HG03025 (cell line): ENCODE data around the gene SLC16A13.
"Not testable (repeated sequence)": the region's sequence is repeated elsewhere in the genome, so short reads cannot be mapped to it uniquely, and the experiment has no call there.

Source experiments
- ATAC-seq: cut with Tn5 transposase; IDR thresholded peaks from one replicate; pipeline ENCODE4 v1.9.1; 2021; ENCODE audit warnings: mild to moderate bottlenecking, moderate library complexity; ENCODE audit not compliant: unreplicated experiment, low FRiP score

SLC16A13 gene

GRCh38 chr17:7027335-7027734 lies 8.5 kb upstream of the SLC16A13 start:
- ATAC-seq: no peak

GRCh38 chr17:7029096-7029495 lies 6.7 kb upstream of the SLC16A13 start:
- ATAC-seq: no peak

- no peak for ATAC-seq
Observed at GRCh38 chr17:7029659-7030058, 6.2 kb upstream of the SLC16A13 start.

- ATAC-seq: peak; percentile 16
Observed at GRCh38 chr17:7034955-7035590, 742 bp upstream of the SLC16A13 start.

- no peak for ATAC-seq
Observed at GRCh38 chr17:7038025-7038862, 2.4 kb downstream of the SLC16A13 start.

- no peak for ATAC-seq
Observed at GRCh38 chr17:7039832-7040231, 4.0 kb downstream of the SLC16A13 start.

GRCh38 chr17:7041607-7042500 lies 6.0 kb downstream of the SLC16A13 start:
- ATAC-seq: no peak

GRCh38 chr17:7042501-7043181 lies 6.8 kb downstream of the SLC16A13 start:
- ATAC-seq: no peak

- ATAC-seq: no peak
Observed at GRCh38 chr17:7043182-7043496, 7.3 kb downstream of the SLC16A13 start.

- ATAC-seq: no peak
Observed at GRCh38 chr17:7043497-7044198, 7.8 kb downstream of the SLC16A13 start, which contains the start of gene SLC16A11. Gene SLC16A11 (minus strand): TSS chr17:7044092. CDS start chr17:7043513, 579 bp downstream.

- ATAC-seq: no peak
Observed at GRCh38 chr17:7045492-7046126, 9.8 kb downstream of the SLC16A13 start.

GRCh38 chr17:7046127-7046724 lies 10.4 kb downstream of the SLC16A13 start:
- no peak for ATAC-seq

- not testable (repeated sequence) for ATAC-seq
Observed at GRCh38 chr17:7046725-7047397, 11.0 kb downstream of the SLC16A13 start.

GRCh38 chr17:7047566-7047965 lies 11.8 kb downstream of the SLC16A13 start:
- no peak for ATAC-seq

GRCh38 chr17:7048968-7049367 lies 13.2 kb downstream of the SLC16A13 start:
- no peak for ATAC-seq

- not testable (repeated sequence) for ATAC-seq
Observed at GRCh38 chr17:7050583-7050982, 14.8 kb downstream of the SLC16A13 start.

GRCh38 chr17:7056386-7056785 lies 20.6 kb downstream of the SLC16A13 start:
- ATAC-seq: no peak

GRCh38 chr17:7058831-7059447 lies 23.1 kb downstream of the SLC16A13 start:
- ATAC-seq: no peak
